Measurements from ENCODE around the gene CIITA. TPM values are rescaled to one million over a fixed set of nuclear protein-coding genes. Genes with fewer than 3 reads are reported as not detected.

The CIITA gene
- total and polyA plus RNA-seq, 10 of the 15 experiments (the other 5 are each of a cell fraction or from before 2014, with no cell fraction given) = 11.5 to 145 (median 49.7) TPM

GRCh38 chr16:10971560-10971961 lies 94.6 kb downstream of the CIITA start (continued):
- TF ChIP-seq CTCF (IDR thresholded peaks at IDR 0.05 in 2 of 3, conservative IDR thresholded peaks at IDR 0.05 in 1 of 3; ENCODE audit: control insufficient read depth in 2 of 3, extremely low read depth in 1 of 3, insufficient read depth in 1 of 3, low read depth in 3 of 3, low read length in 3 of 3) (peak; percentile 48 to 83 (median 68)), KAT2A (conservative IDR thresholded peaks at IDR 0.05; ENCODE audit: control insufficient read depth, low read depth, low read length) (no peak), CHD1 (IDR thresholded peaks at IDR 0.05; ENCODE audit: low read depth, low read length) (no peak), SMARCA5 (IDR thresholded peaks at IDR 0.05) (no peak), CREB1 (IDR thresholded peaks at IDR 0.05; ENCODE audit: low read depth) (no peak), ESRRA (IDR thresholded peaks at IDR 0.05; ENCODE audit: low read length) (no peak), CEBPZ (IDR thresholded peaks at IDR 0.05; ENCODE audit: low read depth, low read length) (no peak), RFX5 (IDR thresholded peaks at IDR 0.05; ENCODE audit: low read depth, low read length) (no peak), MEF2B (IDR thresholded peaks at IDR 0.05; ENCODE audit: partially characterized antibody, poor library complexity, severe bottlenecking) (no peak), IKZF2 (IDR thresholded peaks at IDR 0.05) (peak; percentile 75 to 82), NFXL1 (IDR thresholded peaks at IDR 0.05; ENCODE audit: borderline replicate concordance) (no peak), KDM1A (IDR thresholded peaks at IDR 0.05; ENCODE audit: borderline replicate concordance) (no peak), CUX1 (IDR thresholded peaks at IDR 0.05; ENCODE audit: insufficient replicate concordance, low read depth, low read length) (no peak), E2F8 (IDR thresholded peaks at IDR 0.05; ENCODE audit: low read depth, partially characterized antibody) (no peak), MAX (IDR thresholded peaks at IDR 0.05; ENCODE audit: low read depth, low read length) (no peak), HCFC1 (IDR thresholded peaks at IDR 0.05; ENCODE audit: low read length) (no peak), ZBED1 (IDR thresholded peaks at IDR 0.05; ENCODE audit: borderline replicate concordance) (no peak), YY1 (IDR thresholded peaks at IDR 0.05; ENCODE audit: low read depth, low read length) (peak; percentile 30; the same call in 1 of the 2 replicates)
